Inferior parietal cortex (tissue), 1 donor: Measurements from ENCODE around the gene BBX.
A peak's percentile ranks its signal among the peaks of the same experiment; 100 is the strongest.

Source experiments
- DNase-seq: peaks from one replicate; pipeline ENCODE4 v3.0.0-alpha.2; 2016; ENCODE audit errors: extremely low spot score

BBX gene

GRCh38 chr3:107598926-107599771 lies 76.4 kb downstream of the BBX start:
- DNase-seq = peak; percentile 34

DNA sequence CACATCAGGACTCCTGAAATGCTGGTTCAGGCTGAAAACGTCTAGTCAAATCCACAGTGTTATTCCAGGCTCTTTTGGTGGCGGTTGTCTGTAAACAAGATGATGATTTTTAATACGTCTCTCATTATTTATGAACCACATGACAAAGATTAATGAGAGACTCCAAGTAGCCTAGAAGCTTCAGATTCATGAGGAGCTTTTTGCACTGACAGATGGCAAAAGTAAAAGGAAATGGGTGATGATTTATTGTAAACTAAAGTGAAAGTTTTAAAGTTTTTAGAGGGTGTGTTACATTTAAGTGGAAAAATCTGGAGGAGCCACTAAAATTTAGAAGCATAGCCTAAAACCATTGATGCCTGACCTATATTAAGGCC lies 77.0 kb downstream of the BBX start:
- DNase-seq = no peak

DNA sequence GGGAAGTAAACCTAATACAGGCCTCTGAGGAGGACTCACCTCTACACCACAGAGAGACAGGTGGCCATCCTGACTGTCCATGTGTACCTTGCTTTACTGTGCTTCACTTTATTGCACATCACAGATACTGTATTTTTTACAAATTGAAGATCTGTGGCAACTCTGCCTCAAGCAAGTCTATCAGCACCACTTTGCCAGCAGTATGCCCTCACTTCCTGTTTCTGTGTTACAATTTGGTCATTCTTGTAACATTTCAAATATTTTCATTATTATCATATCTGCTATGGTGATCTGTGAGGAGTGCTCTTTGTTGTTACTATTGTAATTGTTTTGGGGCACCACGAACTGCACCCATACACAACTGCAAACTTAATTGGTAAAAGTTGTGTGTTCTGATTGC lies 78.0 kb downstream of the BBX start:
- no peak for DNase-seq

GRCh38 chr3:107604057-107604822 lies 81.5 kb downstream of the BBX start:
- DNase-seq = no peak

GRCh38 chr3:107611775-107612469 lies 89.2 kb downstream of the BBX start:
- no peak for DNase-seq

GRCh38 chr3:107612664-107613084 lies 89.9 kb downstream of the BBX start:
- no peak for DNase-seq

GRCh38 chr3:107619549-107619948 lies 96.8 kb downstream of the BBX start:
- no peak for DNase-seq

DNA sequence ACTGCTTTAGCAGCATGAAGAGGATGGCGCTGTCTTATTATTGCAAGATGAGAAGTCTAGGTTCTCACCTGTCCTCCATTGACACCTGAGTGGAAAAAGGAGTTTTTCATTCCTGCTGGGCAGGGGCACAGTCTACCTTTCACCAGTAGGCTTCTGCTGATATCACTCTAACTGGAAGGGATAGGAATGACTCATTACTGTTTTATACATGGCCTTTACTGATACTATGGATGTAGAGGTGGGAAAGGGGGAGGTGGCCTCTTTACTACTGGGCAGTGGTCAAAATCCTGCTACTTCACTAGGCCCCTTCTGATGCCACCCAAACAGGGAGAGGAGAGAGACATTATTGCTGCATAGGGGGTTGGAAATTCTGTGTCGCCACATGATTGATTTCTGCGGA lies 97.8 kb downstream of the BBX start:
- DNase-seq = no peak

DNA sequence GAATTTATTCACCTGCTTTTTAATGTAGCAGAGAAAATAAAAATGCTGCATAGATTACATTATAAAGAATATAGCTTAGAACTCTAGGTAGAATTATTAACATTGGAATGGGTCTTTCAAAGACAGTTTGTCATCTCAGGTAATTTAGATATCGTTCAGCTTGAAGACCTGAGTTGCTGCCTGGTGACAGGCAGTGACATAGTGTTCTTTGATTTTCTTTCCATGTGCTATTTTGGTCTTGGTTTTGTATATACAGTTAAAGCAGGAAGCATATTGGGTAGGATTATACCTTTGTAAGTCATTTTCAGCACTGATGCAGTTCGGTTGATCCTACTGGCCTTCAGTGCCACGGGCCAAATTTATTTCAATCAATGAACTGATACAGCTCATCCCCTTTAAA lies 98.7 kb downstream of the BBX start:
- DNase-seq = no peak

GRCh38 chr3:107627962-107628542 lies 105.3 kb downstream of the BBX start:
- no peak for DNase-seq

DNA sequence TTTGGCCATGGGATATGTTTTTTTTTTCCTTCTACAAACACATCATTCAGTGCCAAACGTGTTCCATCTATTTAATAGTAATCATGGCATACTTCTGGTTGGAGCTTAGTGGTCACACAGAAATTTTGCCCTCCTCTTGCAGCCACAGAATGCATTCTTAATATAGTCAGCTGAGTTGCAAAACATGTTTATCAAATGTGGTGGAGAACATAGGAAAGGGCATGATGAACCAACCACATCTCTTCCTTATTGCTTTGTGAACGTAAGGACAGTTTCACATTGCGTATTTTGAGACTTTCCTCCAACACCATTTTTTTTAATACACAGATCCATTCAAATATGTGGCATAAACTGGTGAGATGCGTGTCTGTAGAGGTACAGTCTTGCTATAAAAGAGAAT lies 106.8 kb downstream of the BBX start:
- no peak for DNase-seq

DNA sequence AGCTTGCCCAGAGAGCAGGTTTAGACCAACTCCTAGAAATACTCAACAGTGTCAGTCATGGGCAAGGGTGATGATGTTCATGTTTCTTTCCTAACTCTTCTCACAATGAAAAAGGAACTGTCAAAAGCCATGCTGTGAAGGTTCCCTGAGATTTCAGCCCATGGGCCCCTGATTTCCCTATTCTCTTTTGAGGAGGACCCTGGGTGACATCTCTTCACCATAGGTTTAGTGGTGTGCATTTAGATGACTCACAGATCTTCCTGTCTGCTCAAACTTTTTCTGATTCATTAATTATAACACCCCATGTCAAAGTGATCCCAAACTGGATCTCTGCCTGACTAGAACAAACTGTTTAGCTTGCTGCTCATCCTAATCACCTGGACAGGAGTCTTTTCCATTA lies 108.0 kb downstream of the BBX start:
- DNase-seq = no peak

- DNase-seq = no peak
Observed at GRCh38 chr3:107632576-107632975, 109.8 kb downstream of the BBX start.

GRCh38 chr3:107633327-107634098 lies 110.8 kb downstream of the BBX start:
- DNase-seq = no peak

- no peak for DNase-seq
Observed at GRCh38 chr3:107634099-107634489, 111.3 kb downstream of the BBX start.

DNA sequence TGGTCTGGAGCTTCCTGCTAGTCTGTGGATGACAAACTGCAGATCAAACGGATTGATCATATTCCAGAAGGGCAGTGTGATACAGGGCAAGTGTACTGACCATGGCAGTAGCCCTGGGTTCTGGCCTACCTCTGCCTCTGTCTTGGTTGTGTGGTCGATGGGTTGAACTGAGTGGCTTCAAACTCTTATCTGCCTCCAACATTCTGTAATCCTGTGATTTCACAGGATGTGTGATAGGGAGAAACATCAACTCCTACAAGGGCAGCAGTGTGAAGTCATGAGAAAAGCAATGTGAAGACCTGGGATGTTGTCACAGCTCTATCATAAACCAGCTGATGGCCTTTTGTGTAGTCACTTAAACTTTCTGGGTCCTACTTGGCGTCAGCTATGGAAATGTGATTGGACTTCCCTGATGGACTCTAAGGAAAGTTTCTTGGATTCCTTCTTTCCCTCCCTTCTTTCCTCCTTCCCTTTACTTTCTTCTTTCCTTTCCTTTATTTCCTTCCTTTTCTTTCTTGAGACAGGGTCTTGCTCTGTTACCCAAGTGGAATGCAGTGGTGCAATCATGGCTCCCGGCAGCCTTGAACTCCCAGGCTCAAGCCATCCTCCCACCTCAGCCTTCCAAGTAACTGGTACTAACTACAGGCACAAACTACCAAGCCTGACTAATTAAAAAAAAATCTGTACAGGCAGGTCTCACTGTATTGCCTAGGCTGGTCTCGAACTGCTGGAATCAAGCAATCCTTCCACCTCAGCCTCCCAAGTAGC lies 114.8 kb downstream of the BBX start:
- no peak for DNase-seq

GRCh38 chr3:107641572-107642307 lies 119.0 kb downstream of the BBX start:
- DNase-seq = no peak

- DNase-seq = no peak
Observed at GRCh38 chr3:107643038-107643883, 120.5 kb downstream of the BBX start.

DNA sequence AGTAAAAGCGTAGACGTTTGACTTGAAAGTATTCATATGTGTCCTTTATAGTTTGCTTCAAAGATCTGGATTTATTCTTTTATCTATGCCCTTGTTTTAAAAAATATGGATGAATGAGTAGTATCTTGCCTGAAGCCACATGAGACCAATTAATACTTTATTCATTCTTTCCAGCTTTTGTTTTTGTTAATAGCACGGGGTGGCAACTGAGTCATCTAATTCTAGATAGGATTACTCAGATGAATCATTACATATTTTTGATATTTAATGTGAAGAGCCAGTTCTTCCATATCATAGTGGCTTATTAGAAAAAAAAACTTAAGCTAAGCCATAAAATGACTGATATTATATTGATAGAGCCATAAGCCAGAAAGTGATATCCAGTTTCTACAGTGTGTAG lies 121.9 kb downstream of the BBX start:
- DNase-seq = no peak
